NB4 (cell line): ENCODE measurements around the gene DLG2.

ENCODE experiments used
- TF ChIP-seq, protein P1 (sequence below): IDR thresholded peaks from one replicate; pipeline ENCODE4 v1.5.1; 2012; ENCODE audit warnings: low read depth, low read length
- TF ChIP-seq, protein P2 (sequence below): IDR thresholded peaks from 2 replicates; pipeline ENCODE4 v1.6.1; 2011; ENCODE audit warnings: low read depth, low read length

DNA sequence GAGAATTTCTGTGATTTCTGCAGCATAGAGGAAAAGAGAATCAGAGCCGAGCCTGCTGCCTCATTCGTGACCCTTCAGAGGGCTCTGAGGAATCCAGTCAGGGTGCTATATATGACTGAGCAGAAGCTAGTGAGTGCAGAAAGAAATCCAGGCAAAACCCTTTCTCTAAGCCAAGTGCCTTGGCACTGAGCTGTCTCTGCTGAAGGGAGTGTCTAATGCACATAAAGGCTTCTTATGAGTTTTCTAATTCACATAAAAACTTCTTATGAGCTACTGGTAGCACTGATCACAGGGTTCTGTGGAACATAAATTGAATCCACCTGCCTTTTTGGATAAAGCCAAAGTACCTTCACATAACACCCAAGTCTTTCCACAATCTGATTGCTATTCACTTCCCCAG is 1555.3 kb downstream of the DLG2 start:
- TF ChIP-seq, protein P1, sequence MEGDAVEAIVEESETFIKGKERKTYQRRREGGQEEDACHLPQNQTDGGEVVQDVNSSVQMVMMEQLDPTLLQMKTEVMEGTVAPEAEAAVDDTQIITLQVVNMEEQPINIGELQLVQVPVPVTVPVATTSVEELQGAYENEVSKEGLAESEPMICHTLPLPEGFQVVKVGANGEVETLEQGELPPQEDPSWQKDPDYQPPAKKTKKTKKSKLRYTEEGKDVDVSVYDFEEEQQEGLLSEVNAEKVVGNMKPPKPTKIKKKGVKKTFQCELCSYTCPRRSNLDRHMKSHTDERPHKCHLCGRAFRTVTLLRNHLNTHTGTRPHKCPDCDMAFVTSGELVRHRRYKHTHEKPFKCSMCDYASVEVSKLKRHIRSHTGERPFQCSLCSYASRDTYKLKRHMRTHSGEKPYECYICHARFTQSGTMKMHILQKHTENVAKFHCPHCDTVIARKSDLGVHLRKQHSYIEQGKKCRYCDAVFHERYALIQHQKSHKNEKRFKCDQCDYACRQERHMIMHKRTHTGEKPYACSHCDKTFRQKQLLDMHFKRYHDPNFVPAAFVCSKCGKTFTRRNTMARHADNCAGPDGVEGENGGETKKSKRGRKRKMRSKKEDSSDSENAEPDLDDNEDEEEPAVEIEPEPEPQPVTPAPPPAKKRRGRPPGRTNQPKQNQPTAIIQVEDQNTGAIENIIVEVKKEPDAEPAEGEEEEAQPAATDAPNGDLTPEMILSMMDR = no peak
- TF ChIP-seq, protein P2, sequence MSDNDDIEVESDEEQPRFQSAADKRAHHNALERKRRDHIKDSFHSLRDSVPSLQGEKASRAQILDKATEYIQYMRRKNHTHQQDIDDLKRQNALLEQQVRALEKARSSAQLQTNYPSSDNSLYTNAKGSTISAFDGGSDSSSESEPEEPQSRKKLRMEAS = no peak
